ENCODE measurements around the gene VAV1. TPM values are rescaled to one million over a fixed set of nuclear protein-coding genes. Genes with fewer than 3 reads are reported as not detected.

VAV1 gene
- total and polyA plus RNA-seq, 2 of the 8 experiments (the other 6 are each of a cell fraction or from before 2014, with no cell fraction given): 0.21 to 0.22 TPM

DNA sequence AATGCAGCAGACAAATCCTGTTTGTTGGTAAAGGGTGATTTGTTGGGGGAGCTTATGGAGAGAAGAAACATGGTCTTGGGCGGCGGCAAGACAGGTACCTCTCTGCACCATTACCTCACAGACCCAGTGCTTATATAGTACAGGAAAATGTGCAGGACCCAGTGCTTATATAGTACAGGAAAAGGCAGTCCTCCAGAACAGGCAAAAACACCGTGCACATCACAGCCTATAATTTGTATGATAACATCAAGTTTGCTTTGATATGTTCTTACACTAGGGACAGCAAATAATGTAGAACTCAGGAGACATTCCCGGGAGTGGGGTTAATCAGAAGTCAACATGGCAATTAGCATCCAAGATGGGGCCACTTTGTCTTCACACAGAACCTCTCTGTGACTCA is 20.9 kb downstream of the VAV1 start:
- Histone ChIP-seq H2BK20ac (ENCODE audit: low read length) (no peak overlapping the region), H3K9me3 (ENCODE audit: insufficient read depth in 2 of 2, low read depth in 1 of 2, low read length in 1 of 2) (peaks cover 39 to 53% of the 10 kb centered on the region in 2 experiments), H3K79me2 (ENCODE audit: control insufficient read depth in 1 of 2, insufficient read depth in 2 of 2, low read length in 2 of 2) (no peaks in the 10 kb centered on the region), H4K8ac (ENCODE audit: extremely low read depth, insufficient read depth, low read length) (no peak overlapping the region), H2BK5ac (ENCODE audit: low read depth, low read length) (no peak overlapping the region), H4K91ac (replicated peaks; ENCODE audit: insufficient read length, low read length) (no peak overlapping the region), H2AFZ (ENCODE audit: low read length) (no peak overlapping the region), H3K4me1 (replicated peaks in 1 of 4; ENCODE audit: control insufficient read depth in 3 of 4, insufficient read depth in 4 of 4, low read length in 3 of 4) (no peaks in the 10 kb centered on the region), H2AK5ac (ENCODE audit: low read depth, low read length) (no peak overlapping the region), H4K5ac (ENCODE audit: insufficient read length, low read depth, low read length) (no peak overlapping the region), H3K14ac (ENCODE audit: insufficient read length) (no peak overlapping the region), H3K9ac (replicated peaks in 1 of 4; ENCODE audit: extremely low read depth in 1 of 4, low read depth in 3 of 4, low read length in 3 of 4) (no peak overlapping the region), H3K56ac (replicated peaks; ENCODE audit: insufficient read length, low read depth, low read length) (no peak overlapping the region), H3K27ac (ENCODE audit: low read depth, low read length) (no peak overlapping the region), H3K4me2 (ENCODE audit: insufficient read depth in 1 of 2, low read depth in 2 of 2, low read length in 2 of 2) (no peak overlapping the region), H4K20me1 (replicated peaks in 1 of 2; ENCODE audit: control insufficient read depth in 1 of 2, insufficient read depth in 2 of 2, low read length in 2 of 2) (no peaks in the 10 kb centered on the region), H3K4ac (replicated peaks; ENCODE audit: insufficient read length, low read depth, low read length) (no peak overlapping the region), H2BK15ac (ENCODE audit: low read length) (no peak overlapping the region), H3K27me3 (replicated peaks in 1 of 4; ENCODE audit: control insufficient read depth in 3 of 4, extremely low read depth in 1 of 4, insufficient read depth in 3 of 4, low read length in 3 of 4) (no peaks in the 10 kb centered on the region), H2BK12ac (ENCODE audit: low read depth, low read length) (no peak overlapping the region), H3K4me3 (ENCODE audit: extremely low read depth in 1 of 4, insufficient read depth in 2 of 4, low read depth in 3 of 4, low read length in 4 of 4) (no peak overlapping the region), H3K23me2 (ENCODE audit: low read depth, low read length) (no peaks in the 10 kb centered on the region), H3K36me3 (ENCODE audit: control insufficient read depth in 2 of 4, insufficient read depth in 4 of 4, low read length in 3 of 4) (no peaks in the 10 kb centered on the region), H3K23ac (ENCODE audit: insufficient read length) (no peak overlapping the region), H3K79me1 (ENCODE audit: low read depth, low read length) (no peaks in the 10 kb centered on the region), H2BK120ac (replicated peaks; ENCODE audit: low read depth, low read length) (no peak overlapping the region), H3K18ac (ENCODE audit: extremely low read depth, low read length) (no peak overlapping the region)
- ChIA-PET CTCF (ENCODE audit: partially characterized antibody) (no interaction called here), POLR2A (ENCODE audit: partially characterized antibody) (no interaction called here)
- DNase-seq (ENCODE audit: low read depth in 1 of 2, low spot score in 2 of 2): no peak
- 92% methylated on average over 4 of the region's 4 CpGs; no CpG with 5 or more reads in 1 of the 2 experiments for WGBS, 2 experiments (ENCODE audit: extremely low coverage in 1 of 2, insufficient coverage in 1 of 2, insufficient read length in 1 of 2, insufficient replicate concordance in 2 of 2, low coverage in 1 of 2, low lambda C conversion rate in 2 of 2, missing lambda C conversion rate in 1 of 2)
- no peak for FAIRE-seq
- TF ChIP-seq POU5F1 (IDR thresholded peaks at IDR 0.05; ENCODE audit: low read depth, low read length) (no peak), BACH1 (IDR thresholded peaks at IDR 0.05; ENCODE audit: low read length) (no peak), TAF1 (IDR thresholded peaks at IDR 0.05; ENCODE audit: low read depth, low read length) (no peak), HDAC2 (IDR thresholded peaks at IDR 0.05; ENCODE audit: borderline replicate concordance in 1 of 2, low read depth in 2 of 2, low read length in 2 of 2) (no peak), SP2 (IDR thresholded peaks at IDR 0.05; ENCODE audit: low read length) (no peak), SIRT6 (IDR thresholded peaks at IDR 0.05; ENCODE audit: low read length) (no peak), KDM1A (IDR thresholded peaks at IDR 0.05; ENCODE audit: borderline replicate concordance, low read length) (no peak), TBP (IDR thresholded peaks at IDR 0.05; ENCODE audit: low read depth, low read length) (no peak), SP1 (IDR thresholded peaks at IDR 0.05; ENCODE audit: low read depth, low read length) (no peak), TAF7 (optimal IDR thresholded peaks at IDR 0.05; ENCODE audit: borderline replicate concordance, low read depth, low read length) (no peak), SP4 (IDR thresholded peaks at IDR 0.05; ENCODE audit: low read length) (no peak), EP300 (IDR thresholded peaks at IDR 0.05; ENCODE audit: borderline replicate concordance in 1 of 2, low read depth in 2 of 2, low read length in 2 of 2) (no peak)
- TF ChIP-seq, protein P1, sequence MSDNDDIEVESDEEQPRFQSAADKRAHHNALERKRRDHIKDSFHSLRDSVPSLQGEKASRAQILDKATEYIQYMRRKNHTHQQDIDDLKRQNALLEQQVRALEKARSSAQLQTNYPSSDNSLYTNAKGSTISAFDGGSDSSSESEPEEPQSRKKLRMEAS (IDR thresholded peaks at IDR 0.05): no peak
- TF ChIP-seq, protein P2, sequence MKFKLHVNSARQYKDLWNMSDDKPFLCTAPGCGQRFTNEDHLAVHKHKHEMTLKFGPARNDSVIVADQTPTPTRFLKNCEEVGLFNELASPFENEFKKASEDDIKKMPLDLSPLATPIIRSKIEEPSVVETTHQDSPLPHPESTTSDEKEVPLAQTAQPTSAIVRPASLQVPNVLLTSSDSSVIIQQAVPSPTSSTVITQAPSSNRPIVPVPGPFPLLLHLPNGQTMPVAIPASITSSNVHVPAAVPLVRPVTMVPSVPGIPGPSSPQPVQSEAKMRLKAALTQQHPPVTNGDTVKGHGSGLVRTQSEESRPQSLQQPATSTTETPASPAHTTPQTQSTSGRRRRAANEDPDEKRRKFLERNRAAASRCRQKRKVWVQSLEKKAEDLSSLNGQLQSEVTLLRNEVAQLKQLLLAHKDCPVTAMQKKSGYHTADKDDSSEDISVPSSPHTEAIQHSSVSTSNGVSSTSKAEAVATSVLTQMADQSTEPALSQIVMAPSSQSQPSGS (IDR thresholded peaks at IDR 0.05; ENCODE audit: low read length): no peak

All from H1 (cell line).